Measurements from ENCODE around the gene IP6K3.

DNA sequence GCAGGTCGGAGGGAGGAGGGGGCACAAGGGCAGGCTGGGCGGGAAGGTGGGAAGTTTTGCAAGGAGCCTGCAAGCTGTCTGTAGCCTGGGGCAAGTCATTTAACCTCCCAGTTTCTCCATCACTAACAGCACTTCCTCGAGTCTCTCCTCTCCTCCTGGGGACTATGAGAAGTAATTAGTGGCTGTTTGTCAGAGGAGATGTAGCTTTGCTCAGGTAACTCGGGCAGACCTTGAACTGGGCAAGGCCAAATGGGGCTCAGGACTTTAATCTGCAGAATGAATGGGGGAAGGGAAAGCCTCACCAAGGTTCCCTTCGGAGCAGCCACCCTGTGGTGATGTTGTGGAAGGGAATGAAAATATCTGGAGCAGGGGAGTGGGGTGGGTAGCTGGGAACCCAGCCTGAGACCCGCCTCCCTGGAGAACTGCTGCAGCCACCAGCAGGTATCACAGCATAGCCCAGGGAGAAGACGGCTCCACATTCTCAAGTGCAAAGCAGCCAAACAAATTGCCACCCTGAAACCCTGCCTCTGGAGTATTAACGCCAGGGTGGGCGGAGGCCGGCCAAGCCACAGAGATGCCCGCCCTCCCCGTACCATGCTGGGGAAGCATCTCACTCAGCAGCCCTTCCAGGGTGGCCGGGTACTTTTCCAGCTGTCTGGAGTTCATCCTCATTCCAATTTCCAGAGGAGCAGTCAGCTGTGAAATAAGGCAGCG, 48.4 kb upstream of the IP6K3 start:
- TF ChIP-seq, protein P1, sequence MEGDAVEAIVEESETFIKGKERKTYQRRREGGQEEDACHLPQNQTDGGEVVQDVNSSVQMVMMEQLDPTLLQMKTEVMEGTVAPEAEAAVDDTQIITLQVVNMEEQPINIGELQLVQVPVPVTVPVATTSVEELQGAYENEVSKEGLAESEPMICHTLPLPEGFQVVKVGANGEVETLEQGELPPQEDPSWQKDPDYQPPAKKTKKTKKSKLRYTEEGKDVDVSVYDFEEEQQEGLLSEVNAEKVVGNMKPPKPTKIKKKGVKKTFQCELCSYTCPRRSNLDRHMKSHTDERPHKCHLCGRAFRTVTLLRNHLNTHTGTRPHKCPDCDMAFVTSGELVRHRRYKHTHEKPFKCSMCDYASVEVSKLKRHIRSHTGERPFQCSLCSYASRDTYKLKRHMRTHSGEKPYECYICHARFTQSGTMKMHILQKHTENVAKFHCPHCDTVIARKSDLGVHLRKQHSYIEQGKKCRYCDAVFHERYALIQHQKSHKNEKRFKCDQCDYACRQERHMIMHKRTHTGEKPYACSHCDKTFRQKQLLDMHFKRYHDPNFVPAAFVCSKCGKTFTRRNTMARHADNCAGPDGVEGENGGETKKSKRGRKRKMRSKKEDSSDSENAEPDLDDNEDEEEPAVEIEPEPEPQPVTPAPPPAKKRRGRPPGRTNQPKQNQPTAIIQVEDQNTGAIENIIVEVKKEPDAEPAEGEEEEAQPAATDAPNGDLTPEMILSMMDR (IDR thresholded peaks at IDR 0.05), result no peak
- TF ChIP-seq POLR2A (IDR thresholded peaks at IDR 0.05), result no peak

Data from heart left ventricle (tissue), 13 donors.